Uterus (tissue), 2 donors: ENCODE data around the gene CCDC28B.

Experiments used
- CTCF ChIP-seq, 4 experiments: fragments of 200-600 bp in 2 of 4; fragments of 450-650 bp in 2 of 4; sonication (generic) in 2 of 4; IDR thresholded peaks; one replicate each; pipeline ENCODE4 v1.5.1; 2016 to 2019; ENCODE audit warnings: antibody characterized with exemption in 4 of 4, mild to moderate bottlenecking in 2 of 4, moderate library complexity in 1 of 4
- POLR2A ChIP-seq, 2 donors: fragments of 450-650 bp; IDR thresholded peaks; one replicate each; pipeline ENCODE4 v1.6.1; 2016; ENCODE audit warnings: antibody characterized with exemption in 2 of 2, mild to moderate bottlenecking in 1 of 2, moderate library complexity in 1 of 2

DNA sequence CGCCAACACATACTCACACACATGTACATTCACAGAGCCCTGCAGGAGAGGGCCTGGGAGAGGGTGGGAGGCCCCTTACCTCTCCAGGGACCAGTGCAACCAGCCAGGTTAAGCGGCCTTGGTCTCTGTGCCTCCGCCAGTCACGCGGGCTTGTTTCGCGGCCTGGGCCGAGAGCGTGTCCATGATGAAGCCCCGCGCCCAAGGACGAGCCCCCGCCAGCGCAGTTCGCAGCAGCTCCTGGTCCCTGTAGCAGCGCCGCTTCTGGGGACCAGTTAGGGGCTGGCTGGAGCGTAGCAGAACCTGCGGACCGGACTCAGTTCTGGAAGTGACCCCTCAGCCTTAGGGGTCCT, 39.4 kb downstream of the CCDC28B start:
- no peak for TF ChIP-seq POLR2A (IDR thresholded peaks at IDR 0.05)
- TF ChIP-seq CTCF (IDR thresholded peaks at IDR 0.05), result no peak
